Measurements from ENCODE around the gene RAB11B.
"Not testable (repeated sequence)": the region's sequence is repeated elsewhere in the genome, so short reads cannot be mapped to it uniquely, and the experiment has no call there.

RAB11B gene

DNA sequence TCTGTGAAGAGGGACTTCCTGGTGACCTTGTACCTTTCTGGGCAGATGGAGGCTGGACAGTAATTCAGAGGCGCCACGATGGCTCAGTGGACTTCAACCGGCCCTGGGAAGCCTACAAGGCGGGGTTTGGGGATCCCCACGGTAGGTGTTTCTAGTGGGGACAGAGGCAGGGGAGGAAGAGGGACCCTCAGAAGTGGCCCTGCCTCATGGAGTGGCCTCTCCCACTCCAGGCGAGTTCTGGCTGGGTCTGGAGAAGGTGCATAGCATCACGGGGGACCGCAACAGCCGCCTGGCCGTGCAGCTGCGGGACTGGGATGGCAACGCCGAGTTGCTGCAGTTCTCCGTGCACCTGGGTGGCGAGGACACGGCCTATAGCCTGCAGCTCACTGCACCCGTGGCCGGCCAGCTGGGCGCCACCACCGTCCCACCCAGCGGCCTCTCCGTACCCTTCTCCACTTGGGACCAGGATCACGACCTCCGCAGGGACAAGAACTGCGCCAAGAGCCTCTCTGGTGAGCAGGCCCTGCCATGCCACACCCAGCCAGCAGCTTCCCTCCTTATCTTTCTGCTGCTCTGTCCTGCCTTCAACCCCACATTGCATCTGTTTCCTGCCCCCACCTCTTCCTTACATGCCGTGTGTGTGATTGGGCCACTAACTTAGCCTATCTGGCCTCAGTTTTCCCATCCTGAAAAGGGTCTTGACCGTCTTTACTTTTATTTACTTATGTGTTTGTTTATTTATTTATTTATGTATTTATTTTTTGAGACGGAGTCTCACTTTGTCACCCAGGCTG is 19.0 kb upstream of the RAB11B start:
- no peaks in the 10 kb centered on the region for H3K36me3 ChIP-seq (ENCODE audit: control insufficient read depth, insufficient read depth, low read length)
- no peak overlapping the region for H3K27ac ChIP-seq (ENCODE audit: low read length)
- no peak for DNase-seq (ENCODE audit: low read depth, low spot score)
- no CpG with 5 or more reads among the region's 28 CpGs for WGBS (ENCODE audit: insufficient coverage, insufficient read length)
- 0 out of 2 replicates have a peak, but pooled peaks cover 1% of the 10 kb centered on the region for H3K4me1 ChIP-seq (ENCODE audit: control insufficient read depth, insufficient read depth, low read length)
- no peak overlapping the region for H3K4me3 ChIP-seq (ENCODE audit: low read length)
- no peaks in the 10 kb centered on the region for H3K9me3 ChIP-seq (ENCODE audit: control insufficient read depth, insufficient read depth, low read length)
- no peaks in the 10 kb centered on the region for H3K27me3 ChIP-seq (ENCODE audit: control insufficient read depth, insufficient read depth, low read length)

GRCh38 chr19:8373867-8374813 is 16.0 kb upstream of the RAB11B start:
- no peak for DNase-seq (ENCODE audit: low read depth, low spot score)
- H3K9me3 ChIP-seq (ENCODE audit: control insufficient read depth, insufficient read depth, low read length) = no peaks in the 10 kb centered on the region
- no peaks in the 10 kb centered on the region for H3K36me3 ChIP-seq (ENCODE audit: control insufficient read depth, insufficient read depth, low read length)
- no peak overlapping the region for H3K4me3 ChIP-seq (ENCODE audit: low read length)
- no peaks in the 10 kb centered on the region for H3K4me1 ChIP-seq (ENCODE audit: control insufficient read depth, insufficient read depth, low read length)
- no peaks in the 10 kb centered on the region for H3K27me3 ChIP-seq (ENCODE audit: control insufficient read depth, insufficient read depth, low read length)
- no CpG with 5 or more reads among the region's 26 CpGs for WGBS (ENCODE audit: insufficient coverage, insufficient read length)
- H3K27ac ChIP-seq (ENCODE audit: low read length) = no peak overlapping the region

GRCh38 chr19:8375766-8376165 is 14.4 kb upstream of the RAB11B start:
- H3K27me3 ChIP-seq (ENCODE audit: control insufficient read depth, insufficient read depth, low read length); H3K36me3 ChIP-seq (ENCODE audit: control insufficient read depth, insufficient read depth, low read length); DNase-seq (ENCODE audit: low read depth, low spot score); H3K4me1 ChIP-seq (ENCODE audit: control insufficient read depth, insufficient read depth, low read length); H3K4me3 ChIP-seq (ENCODE audit: low read length); H3K27ac ChIP-seq (ENCODE audit: low read length); H3K9me3 ChIP-seq (ENCODE audit: control insufficient read depth, insufficient read depth, low read length): not testable (repeated sequence)
- WGBS (ENCODE audit: insufficient coverage, insufficient read length) = no CpG with 5 or more reads among the region's 32 CpGs

- WGBS (ENCODE audit: insufficient coverage, insufficient read length) = no CpG with 5 or more reads among the region's 10 CpGs
- H3K4me1 ChIP-seq (ENCODE audit: control insufficient read depth, insufficient read depth, low read length); DNase-seq (ENCODE audit: low read depth, low spot score); H3K36me3 ChIP-seq (ENCODE audit: control insufficient read depth, insufficient read depth, low read length); H3K9me3 ChIP-seq (ENCODE audit: control insufficient read depth, insufficient read depth, low read length); H3K27me3 ChIP-seq (ENCODE audit: control insufficient read depth, insufficient read depth, low read length); H3K4me3 ChIP-seq (ENCODE audit: low read length); H3K27ac ChIP-seq (ENCODE audit: low read length): not testable (repeated sequence)
These were observed 13.7 kb upstream of the RAB11B start for GRCh38 chr19:8376373-8376974.

DNA sequence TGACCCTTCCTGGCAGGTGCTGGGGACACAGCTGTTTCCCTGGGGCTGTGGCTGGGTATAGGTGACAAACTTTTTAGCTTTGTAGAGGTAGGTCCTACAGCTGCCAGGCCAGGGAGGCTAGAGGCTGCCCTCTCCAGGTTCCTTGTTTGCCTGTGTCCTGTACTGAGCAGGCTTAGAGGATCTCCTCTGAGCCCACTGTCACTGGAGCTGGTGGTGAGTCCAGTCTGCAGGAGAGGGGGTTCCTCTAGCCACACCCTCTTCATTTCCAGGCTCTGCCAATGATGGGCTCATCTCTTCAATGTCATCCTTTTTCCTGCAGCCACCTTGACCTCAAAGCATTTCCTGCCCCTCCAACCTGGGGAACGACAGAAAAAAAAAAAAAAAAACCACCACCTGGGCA is 12.6 kb upstream of the RAB11B start:
- DNase-seq (ENCODE audit: low read depth, low spot score) = no peak
- Histone ChIP-seq H3K27me3 (ENCODE audit: control insufficient read depth, insufficient read depth, low read length) (no peaks in the 10 kb centered on the region), H3K36me3 (ENCODE audit: control insufficient read depth, insufficient read depth, low read length) (no peaks in the 10 kb centered on the region), H3K4me1 (ENCODE audit: control insufficient read depth, insufficient read depth, low read length) (no peaks in the 10 kb centered on the region), H3K4me3 (ENCODE audit: low read length) (no peak overlapping the region), H3K9me3 (ENCODE audit: control insufficient read depth, insufficient read depth, low read length) (no peaks in the 10 kb centered on the region), H3K27ac (ENCODE audit: low read length) (no peak overlapping the region)
- WGBS (ENCODE audit: insufficient coverage, insufficient read length) = no CpG with 5 or more reads among the region's 1 CpG

GRCh38 chr19:8379156-8379891 is 10.8 kb upstream of the RAB11B start:
- not testable (repeated sequence) for H3K27ac ChIP-seq (ENCODE audit: low read length); H3K9me3 ChIP-seq (ENCODE audit: control insufficient read depth, insufficient read depth, low read length); H3K4me1 ChIP-seq (ENCODE audit: control insufficient read depth, insufficient read depth, low read length); H3K36me3 ChIP-seq (ENCODE audit: control insufficient read depth, insufficient read depth, low read length); H3K27me3 ChIP-seq (ENCODE audit: control insufficient read depth, insufficient read depth, low read length); H3K4me3 ChIP-seq (ENCODE audit: low read length); DNase-seq (ENCODE audit: low read depth, low spot score)
- WGBS (ENCODE audit: insufficient coverage, insufficient read length) = no CpG with 5 or more reads among the region's 13 CpGs

GRCh38 chr19:8384569-8384968 is 5.6 kb upstream of the RAB11B start:
- not testable (repeated sequence) for H3K36me3 ChIP-seq (ENCODE audit: control insufficient read depth, insufficient read depth, low read length); H3K27ac ChIP-seq (ENCODE audit: low read length); H3K4me3 ChIP-seq (ENCODE audit: low read length); H3K4me1 ChIP-seq (ENCODE audit: control insufficient read depth, insufficient read depth, low read length); H3K9me3 ChIP-seq (ENCODE audit: control insufficient read depth, insufficient read depth, low read length); H3K27me3 ChIP-seq (ENCODE audit: control insufficient read depth, insufficient read depth, low read length); DNase-seq (ENCODE audit: low read depth, low spot score)
- WGBS (ENCODE audit: insufficient coverage, insufficient read length) = no CpG with 5 or more reads among the region's 4 CpGs

GRCh38 chr19:8385103-8385502 is 5.1 kb upstream of the RAB11B start:
- H3K4me1 ChIP-seq (ENCODE audit: control insufficient read depth, insufficient read depth, low read length); H3K27me3 ChIP-seq (ENCODE audit: control insufficient read depth, insufficient read depth, low read length); H3K4me3 ChIP-seq (ENCODE audit: low read length); H3K36me3 ChIP-seq (ENCODE audit: control insufficient read depth, insufficient read depth, low read length); H3K27ac ChIP-seq (ENCODE audit: low read length); DNase-seq (ENCODE audit: low read depth, low spot score); H3K9me3 ChIP-seq (ENCODE audit: control insufficient read depth, insufficient read depth, low read length): not testable (repeated sequence)
- WGBS (ENCODE audit: insufficient coverage, insufficient read length) = no CpG with 5 or more reads among the region's 2 CpGs

- H3K27ac ChIP-seq (ENCODE audit: low read length); H3K9me3 ChIP-seq (ENCODE audit: control insufficient read depth, insufficient read depth, low read length): not testable (repeated sequence)
- no CpG with 5 or more reads among the region's 3 CpGs for WGBS (ENCODE audit: insufficient coverage, insufficient read length)
These were observed 4.6 kb upstream of the RAB11B start for GRCh38 chr19:8385566-8385965.

DNA sequence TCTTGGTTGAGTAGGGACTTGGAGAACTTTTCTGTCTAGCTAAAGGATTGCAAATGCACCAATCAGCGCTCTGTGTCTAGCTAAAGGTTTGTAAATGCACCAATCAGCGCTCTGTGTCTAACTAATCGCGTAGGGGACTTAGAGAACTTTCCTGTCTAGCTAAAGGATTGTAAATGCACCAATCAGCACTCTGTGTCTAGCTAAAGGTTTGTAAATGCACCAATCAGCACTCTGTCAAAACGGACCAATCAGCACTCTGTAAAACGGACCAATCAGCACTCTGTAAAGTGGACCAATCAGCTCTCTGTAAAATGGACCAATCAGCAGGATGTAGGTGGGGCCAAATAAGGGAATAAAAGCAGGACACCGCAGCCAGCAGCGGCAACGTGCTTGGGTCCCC is 3.7 kb upstream of the RAB11B start:
- WGBS (ENCODE audit: insufficient coverage, insufficient read length) = no CpG with 5 or more reads among the region's 9 CpGs
- H3K36me3 ChIP-seq (ENCODE audit: control insufficient read depth, insufficient read depth, low read length); DNase-seq (ENCODE audit: low read depth, low spot score); H3K4me3 ChIP-seq (ENCODE audit: low read length); H3K9me3 ChIP-seq (ENCODE audit: control insufficient read depth, insufficient read depth, low read length); H3K27me3 ChIP-seq (ENCODE audit: control insufficient read depth, insufficient read depth, low read length); H3K4me1 ChIP-seq (ENCODE audit: control insufficient read depth, insufficient read depth, low read length); H3K27ac ChIP-seq (ENCODE audit: low read length): not testable (repeated sequence)

More at GRCh38 chr19:8385566-8385965, 4.6 kb upstream of the RAB11B start:
- not testable (repeated sequence) for DNase-seq (ENCODE audit: low read depth, low spot score); H3K4me3 ChIP-seq (ENCODE audit: low read length); H3K36me3 ChIP-seq (ENCODE audit: control insufficient read depth, insufficient read depth, low read length); H3K4me1 ChIP-seq (ENCODE audit: control insufficient read depth, insufficient read depth, low read length); H3K27me3 ChIP-seq (ENCODE audit: control insufficient read depth, insufficient read depth, low read length)
